HG03457 (cell line): Measurements from ENCODE around the gene RBM22.
A peak's percentile ranks its signal among the peaks of the same experiment; 100 is the strongest.
"Not testable (repeated sequence)": the region's sequence is repeated elsewhere in the genome, so short reads cannot be mapped to it uniquely, and the experiment has no call there.

Experiments
- ATAC-seq: cut with Tn5 transposase; IDR thresholded peaks from one replicate; pipeline ENCODE4 v1.9.1; 2021; ENCODE audit warnings: moderate number of reproducible peaks; ENCODE audit not compliant: unreplicated experiment

Gene RBM22

DNA sequence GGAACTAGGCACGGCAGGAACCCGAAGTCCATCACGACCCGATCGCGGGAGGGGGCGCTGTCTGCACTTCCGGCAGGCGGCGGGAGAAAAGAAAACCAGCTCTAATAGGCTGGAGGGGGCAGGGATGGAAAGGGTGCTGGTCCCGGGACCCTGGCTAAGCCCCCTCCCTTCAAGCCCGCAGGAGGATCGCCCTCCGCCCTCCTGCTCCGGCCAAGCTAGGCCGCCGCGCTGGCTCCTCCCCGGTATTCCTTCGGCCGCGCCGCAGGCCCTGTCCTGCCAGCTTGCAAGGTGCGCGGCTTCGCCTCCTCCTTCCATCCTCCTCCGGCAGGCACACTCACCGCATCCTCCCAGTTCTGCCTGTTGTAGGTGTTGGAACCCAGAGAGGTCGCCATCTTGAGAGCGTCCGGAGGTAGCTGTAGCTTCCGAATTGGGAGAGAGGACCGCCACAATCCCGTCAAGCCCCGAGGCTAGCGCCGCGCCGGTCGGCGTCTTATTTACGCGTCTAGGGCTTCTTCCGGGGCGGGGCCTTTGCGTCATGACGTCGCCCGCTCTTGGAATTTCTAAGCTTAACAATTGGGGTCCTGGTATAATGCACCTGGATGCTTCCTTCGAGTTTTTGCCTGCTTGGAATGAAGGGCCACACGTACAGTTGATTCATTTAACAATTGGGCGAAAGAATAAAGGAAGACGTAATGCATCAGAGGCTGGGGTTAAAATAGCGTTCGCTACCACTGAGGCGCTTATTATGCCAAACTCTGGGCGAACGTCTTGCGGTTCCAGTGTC is at the start of gene RBM22:
RBM22 (minus strand) TSS at position 469 of the 784 bp plus-strand sequence; CDS start at position 392, 77 bp downstream.
- ATAC-seq: peak; percentile 91

DNA sequence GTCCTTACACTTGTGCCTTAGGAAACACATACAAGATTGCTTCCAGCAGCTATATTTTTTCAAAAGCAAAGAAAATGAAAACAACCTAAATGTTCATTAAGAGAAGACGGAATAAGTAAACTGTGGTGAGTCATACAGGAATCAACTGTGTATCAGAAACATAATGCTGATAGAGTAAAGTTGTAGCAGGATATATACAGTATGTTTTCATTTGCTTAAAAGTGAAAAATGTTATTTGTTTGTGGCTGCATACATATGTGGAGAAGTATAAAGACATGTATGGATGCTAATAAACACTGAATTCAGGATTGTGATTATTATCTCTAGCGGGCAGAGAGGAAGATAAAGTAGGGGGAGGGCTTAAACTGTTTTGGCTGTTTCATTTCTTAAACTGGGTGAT is 49.6 kb upstream of the RBM22 start:
- ATAC-seq: no peak

DNA sequence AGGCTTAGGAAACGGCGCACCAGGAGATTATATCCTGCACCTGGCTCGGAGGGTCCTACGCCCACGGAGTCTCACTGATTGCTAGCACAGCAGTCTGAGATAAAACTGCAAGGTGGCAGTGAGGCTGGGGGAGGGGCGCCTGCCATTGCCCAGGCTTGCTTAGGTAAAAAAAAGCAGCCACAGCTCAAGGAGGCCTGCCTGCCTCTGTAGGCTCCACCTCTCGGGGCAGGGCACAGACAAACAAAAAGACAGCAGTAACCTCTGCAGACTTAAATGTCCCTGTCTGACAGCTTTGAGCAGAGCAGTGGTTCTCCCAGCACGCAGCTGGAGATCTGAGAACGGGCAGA is 42.3 kb upstream of the RBM22 start:
- ATAC-seq: not testable (repeated sequence)

- ATAC-seq: not testable (repeated sequence)
Observed at GRCh38 chr5:150742455-150743141, 41.7 kb upstream of the RBM22 start.

DNA sequence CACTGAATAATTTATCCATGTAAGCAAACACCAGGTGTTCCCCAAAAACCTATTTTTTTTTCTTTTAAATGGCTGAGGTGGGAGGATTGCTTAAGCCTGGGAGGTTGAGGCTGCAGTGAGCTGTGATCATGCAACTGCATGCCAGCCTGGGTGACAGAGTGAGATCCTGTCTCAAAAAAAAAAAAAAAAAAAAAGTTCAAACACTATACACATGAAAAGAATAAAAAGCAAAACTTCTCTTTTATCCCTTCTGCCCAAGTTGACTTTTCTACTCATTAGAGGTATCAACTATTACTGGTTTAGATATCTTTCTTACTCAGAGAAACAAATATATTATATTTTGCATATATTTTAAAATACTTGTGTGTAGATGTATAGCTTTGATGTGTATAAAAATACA is 40.1 kb upstream of the RBM22 start:
- ATAC-seq: no peak

- no peak for ATAC-seq
Observed at GRCh38 chr5:150738862-150739261, 38.0 kb upstream of the RBM22 start.

DNA sequence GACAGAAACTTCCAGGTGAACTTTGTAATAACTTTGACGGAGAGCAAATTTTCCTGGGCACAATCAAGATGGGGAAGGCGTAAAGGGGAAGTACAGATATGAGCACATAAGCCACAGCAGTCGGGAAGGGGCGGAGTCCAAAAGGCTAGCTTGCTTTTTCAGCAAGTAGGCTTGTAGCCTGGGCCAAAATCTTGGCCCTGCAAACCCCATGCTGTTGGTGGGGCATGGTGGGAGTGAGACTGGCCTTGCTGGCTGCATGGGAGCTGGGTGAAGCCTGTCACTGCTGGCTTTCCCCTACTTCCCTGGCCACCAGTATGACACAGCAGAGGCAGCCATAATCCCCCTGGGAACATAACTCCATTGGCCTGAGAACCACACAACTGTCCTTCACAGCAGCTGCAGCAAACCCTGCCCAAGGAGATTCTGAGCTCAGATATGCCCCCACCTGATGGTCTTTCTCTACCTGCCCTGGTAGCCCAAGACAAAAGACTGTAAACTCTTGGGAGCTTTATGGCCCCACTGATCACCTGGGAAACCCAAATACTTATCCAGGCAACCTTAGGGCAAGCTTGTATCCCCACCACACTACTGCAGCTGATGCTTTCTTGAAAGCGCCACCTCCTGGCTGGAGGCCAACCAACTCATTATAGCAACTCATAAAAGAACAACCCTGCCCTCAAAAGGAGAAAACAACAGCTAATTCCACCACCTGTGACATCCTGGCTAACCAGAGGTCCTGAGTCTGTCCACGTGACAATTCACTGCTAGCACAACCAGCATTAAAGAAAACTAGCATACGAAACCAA is 33.9 kb upstream of the RBM22 start:
- ATAC-seq: no peak

DNA sequence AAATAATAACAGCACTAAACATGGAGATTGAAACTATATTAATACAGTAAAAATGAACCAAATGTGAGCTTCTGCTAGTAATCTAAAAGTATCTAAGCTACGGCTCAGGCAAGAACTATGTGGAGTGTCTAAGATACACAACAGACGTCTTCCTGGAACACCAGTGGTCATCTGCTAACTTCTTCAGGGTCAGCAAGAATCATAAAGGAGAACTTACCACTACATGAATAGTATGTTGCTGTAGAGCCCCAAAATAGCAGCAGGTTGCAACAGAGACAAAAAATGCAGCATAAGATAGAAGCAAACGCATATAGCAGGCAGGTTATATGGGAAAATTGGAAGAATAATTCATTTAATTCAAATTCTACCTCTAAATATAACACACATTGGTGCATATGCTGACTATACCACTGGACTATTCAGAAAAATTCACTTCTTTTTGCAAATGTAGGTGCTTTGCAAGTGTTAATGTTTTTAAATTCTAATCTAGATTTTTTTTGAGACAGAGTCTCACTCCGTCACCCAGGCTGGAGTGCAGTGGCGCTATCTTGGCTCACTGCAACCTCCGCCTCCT is 30.9 kb upstream of the RBM22 start:
- ATAC-seq: no peak

- ATAC-seq: no peak
Observed at GRCh38 chr5:150729859-150730258, 29.0 kb upstream of the RBM22 start.

GRCh38 chr5:150723845-150724244 is 23.0 kb upstream of the RBM22 start:
- ATAC-seq: no peak

- ATAC-seq: no peak
Observed at GRCh38 chr5:150710165-150710564, 9.3 kb upstream of the RBM22 start.

DNA sequence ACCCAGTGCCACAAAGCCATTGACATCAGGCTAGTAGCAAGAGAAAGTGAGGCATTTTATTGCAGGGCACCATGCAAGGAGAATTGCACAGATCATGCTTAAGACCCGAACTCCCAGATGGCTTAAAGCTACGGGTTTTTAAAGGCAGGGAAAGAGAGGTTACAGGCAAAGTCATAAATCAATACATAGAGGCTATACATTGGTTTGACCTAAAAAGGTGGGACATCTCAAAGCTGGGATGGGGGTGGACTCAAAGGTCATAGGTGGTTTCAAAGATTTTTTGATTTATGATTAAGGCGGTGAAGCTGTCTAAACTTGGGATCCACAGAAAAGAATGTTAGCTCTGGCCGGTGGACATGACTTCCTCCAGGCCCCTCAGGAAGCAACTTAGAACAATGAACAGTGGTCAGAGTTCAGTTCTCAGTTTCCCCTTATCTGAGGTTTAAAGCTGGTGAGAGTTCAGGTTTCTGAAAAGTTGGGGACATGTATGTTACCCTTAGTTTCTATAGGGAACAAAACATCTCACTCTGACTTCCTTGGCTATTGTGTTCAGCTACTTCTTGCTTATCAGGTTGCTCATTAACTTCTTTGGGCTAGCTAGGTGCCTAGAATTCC is 6.0 kb upstream of the RBM22 start:
- no peak for ATAC-seq

- no peak for ATAC-seq
Observed at GRCh38 chr5:150703762-150704161, 2.9 kb upstream of the RBM22 start.

DNA sequence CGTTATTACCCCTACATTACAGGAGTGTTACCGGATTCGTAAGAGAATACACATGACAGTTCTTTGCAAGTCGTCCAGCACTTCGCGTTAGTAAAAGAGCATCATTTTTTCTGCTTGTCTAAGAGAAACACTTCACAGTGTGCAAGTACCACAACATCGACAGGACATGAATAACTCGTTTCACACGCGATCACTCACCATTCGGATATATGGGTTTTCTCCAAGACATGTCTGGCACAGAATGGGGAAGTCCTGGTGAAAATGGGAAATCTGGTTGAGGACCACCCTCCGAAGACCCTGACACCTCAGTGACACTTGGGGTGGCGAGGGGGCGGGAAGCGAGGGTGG is 642 bp downstream of the RBM22 start:
- no peak for ATAC-seq

DNA sequence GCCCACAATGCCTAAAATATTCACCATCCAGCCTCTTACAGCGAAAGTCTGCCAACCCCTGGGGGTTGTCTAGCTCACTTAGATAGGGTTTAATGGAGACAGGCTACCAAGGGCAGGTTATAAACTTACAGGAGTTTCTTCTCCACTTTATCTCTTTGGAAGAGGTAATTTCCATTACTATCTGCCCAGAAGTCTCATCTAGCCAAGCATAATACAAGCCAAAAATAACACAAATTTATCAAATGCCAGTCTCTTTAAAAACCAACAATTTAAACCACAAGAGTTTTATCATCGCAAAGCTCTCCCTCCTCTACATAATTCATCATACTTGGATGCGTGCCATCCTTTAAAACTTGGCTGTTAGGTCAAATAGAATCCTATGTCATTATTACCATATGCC is 6.2 kb downstream of the RBM22 start:
- ATAC-seq: no peak

DNA sequence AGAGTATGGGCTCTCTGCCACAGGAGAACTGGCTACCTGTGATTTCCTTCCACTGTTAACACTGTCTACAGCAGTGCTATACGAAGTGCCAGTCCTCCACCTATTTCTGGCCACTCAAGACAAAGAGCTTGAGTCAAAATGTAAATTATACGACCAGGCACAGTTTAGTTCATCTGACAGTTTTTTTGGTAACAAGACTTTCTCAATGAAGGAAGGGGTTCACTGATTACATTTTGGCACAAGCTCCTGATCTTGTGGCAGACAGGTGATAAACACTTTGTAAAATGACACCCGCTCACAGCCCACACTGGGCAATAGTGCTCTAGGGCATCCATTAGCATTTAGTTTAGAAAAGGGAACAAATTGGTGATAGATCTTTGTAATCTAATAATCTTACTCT is 8.6 kb downstream of the RBM22 start:
- no peak for ATAC-seq

DNA sequence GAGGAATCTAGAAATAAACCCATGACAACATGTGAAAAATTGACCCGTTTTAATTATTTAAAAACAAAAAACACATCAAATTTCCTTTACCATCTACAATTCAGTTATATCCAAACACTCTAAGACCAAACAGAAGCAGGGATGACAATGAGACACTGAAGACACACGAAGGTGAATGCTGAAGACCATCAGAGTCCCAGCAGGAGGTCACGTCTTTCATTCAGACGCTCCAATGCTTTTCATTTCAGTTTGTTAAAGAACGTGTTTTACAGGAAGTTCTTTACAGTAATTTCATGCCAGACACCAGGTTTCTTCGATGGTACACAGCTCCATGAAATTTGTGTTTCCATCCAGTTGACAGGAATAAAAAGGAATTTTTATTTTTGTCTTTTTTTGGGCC is 10.1 kb downstream of the RBM22 start:
- ATAC-seq: no peak

- ATAC-seq: no peak
Observed at GRCh38 chr5:150689120-150689519, 11.7 kb downstream of the RBM22 start.

- no peak for ATAC-seq
Observed at GRCh38 chr5:150676578-150676977, 24.3 kb downstream of the RBM22 start.

GRCh38 chr5:150675069-150675468 is 25.8 kb downstream of the RBM22 start:
- no peak for ATAC-seq

GRCh38 chr5:150674341-150674821 is 26.5 kb downstream of the RBM22 start:
- ATAC-seq: no peak
